Measurements from ENCODE around the gene SSU72.

Gene SSU72

GRCh38 chr1:1547476-1547875 is 27.2 kb downstream of the SSU72 start:
- no peak overlapping the region for H2AFZ ChIP-seq (ENCODE audit: low read depth, low read length, severe bottlenecking)
- H3F3A ChIP-seq (ENCODE audit: insufficient read depth): no peaks in the 10 kb centered on the region
- H3K27ac ChIP-seq (ENCODE audit: low read depth, low read length): no peak overlapping the region
- no peak overlapping the region for H3K4me2 ChIP-seq (ENCODE audit: low read depth, low read length, poor library complexity, severe bottlenecking)
- H3K4me3 ChIP-seq (ENCODE audit: insufficient read depth, low read length, poor library complexity, severe bottlenecking): no peak overlapping the region
- no peaks in the 10 kb centered on the region for H3K9me2 ChIP-seq (replicated peaks; ENCODE audit: insufficient read depth, low read length)
- no peaks in the 10 kb centered on the region for H3K27me3 ChIP-seq (ENCODE audit: low read length)
- no peak for TF ChIP-seq CTCF (IDR thresholded peaks at IDR 0.05; ENCODE audit: insufficient read depth, low read length, poor library complexity, severe bottlenecking)
- TF ChIP-seq EZH2phosphoT487 (conservative IDR thresholded peaks at IDR 0.05; ENCODE audit: low read length): no peak
- H4K20me1 ChIP-seq (ENCODE audit: low read depth, low read length): no peaks in the 10 kb centered on the region
- H3K36me3 ChIP-seq (ENCODE audit: low read length): no peaks in the 10 kb centered on the region
- no peaks in the 10 kb centered on the region; the same call in 1 of the 2 replicates for H3K79me2 ChIP-seq (ENCODE audit: insufficient read depth, low read length)
- no peaks in the 10 kb centered on the region for H3K9me3 ChIP-seq (ENCODE audit: insufficient read depth, low read length)
- no peak overlapping the region for H3K9ac ChIP-seq (ENCODE audit: low read length)

- H2AFZ ChIP-seq (ENCODE audit: low read depth, low read length, severe bottlenecking): no peak overlapping the region
- H3K4me3 ChIP-seq (ENCODE audit: insufficient read depth, low read length, poor library complexity, severe bottlenecking): no peak overlapping the region
- no peaks in the 10 kb centered on the region for H4K20me1 ChIP-seq (ENCODE audit: low read depth, low read length)
- no peaks in the 10 kb centered on the region for H3K36me3 ChIP-seq (ENCODE audit: low read length)
- H3K9me2 ChIP-seq (replicated peaks; ENCODE audit: insufficient read depth, low read length): no peaks in the 10 kb centered on the region
- no peaks in the 10 kb centered on the region for H3K27me3 ChIP-seq (ENCODE audit: low read length)
- no peak overlapping the region for H3K4me2 ChIP-seq (ENCODE audit: low read depth, low read length, poor library complexity, severe bottlenecking)
- no peak overlapping the region for H3K9ac ChIP-seq (ENCODE audit: low read length)
- no peaks in the 10 kb centered on the region for H3F3A ChIP-seq (ENCODE audit: insufficient read depth)
- TF ChIP-seq CTCF (IDR thresholded peaks at IDR 0.05; ENCODE audit: insufficient read depth, low read length, poor library complexity, severe bottlenecking) (no peak), EZH2phosphoT487 (conservative IDR thresholded peaks at IDR 0.05; ENCODE audit: low read length) (no peak)
- H3K27ac ChIP-seq (ENCODE audit: low read depth, low read length): no peak overlapping the region
- H3K9me3 ChIP-seq (ENCODE audit: insufficient read depth, low read length): no peaks in the 10 kb centered on the region
- H3K79me2 ChIP-seq (ENCODE audit: insufficient read depth, low read length): no peaks in the 10 kb centered on the region; the same call in 1 of the 2 replicates
These were observed 27.7 kb downstream of the SSU72 start for GRCh38 chr1:1547011-1547410.

- Histone ChIP-seq H3K27me3 (ENCODE audit: low read length) (no peaks in the 10 kb centered on the region), H3K4me2 (ENCODE audit: low read depth, low read length, poor library complexity, severe bottlenecking) (no peak overlapping the region), H3K36me3 (ENCODE audit: low read length) (no peaks in the 10 kb centered on the region), H3K27ac (ENCODE audit: low read depth, low read length) (no peak overlapping the region), H3K9me3 (ENCODE audit: insufficient read depth, low read length) (no peaks in the 10 kb centered on the region), H4K20me1 (ENCODE audit: low read depth, low read length) (no peaks in the 10 kb centered on the region), H3K79me2 (ENCODE audit: insufficient read depth, low read length) (no peaks in the 10 kb centered on the region; the same call in 1 of the 2 replicates), H3F3A (ENCODE audit: insufficient read depth) (no peaks in the 10 kb centered on the region), H3K4me3 (ENCODE audit: insufficient read depth, low read length, poor library complexity, severe bottlenecking) (no peak overlapping the region), H2AFZ (ENCODE audit: low read depth, low read length, severe bottlenecking) (no peak overlapping the region), H3K9me2 (replicated peaks; ENCODE audit: insufficient read depth, low read length) (no peaks in the 10 kb centered on the region), H3K9ac (ENCODE audit: low read length) (no peak overlapping the region)
- no peak for TF ChIP-seq CTCF (IDR thresholded peaks at IDR 0.05; ENCODE audit: insufficient read depth, low read length, poor library complexity, severe bottlenecking)
- no peak for TF ChIP-seq EZH2phosphoT487 (conservative IDR thresholded peaks at IDR 0.05; ENCODE audit: low read length)
These were observed 28.5 kb downstream of the SSU72 start for GRCh38 chr1:1545946-1546737.
